Endothelial cell of umbilical vein (primary cell): ENCODE data around the gene BUB1B.

ENCODE experiments used
- GATA2 ChIP-seq: IDR thresholded peaks from 2 replicates; pipeline ENCODE4 v1.7.0; 2011; ENCODE audit warnings: low read depth, mild to moderate bottlenecking, moderate library complexity, mixed read lengths, low read length; ENCODE audit not compliant: insufficient read length, insufficient read depth
- POLR2A ChIP-seq: IDR thresholded peaks from 2 replicates; pipeline ENCODE4 v1.6.1; 2012; ENCODE audit warnings: low read depth, mild to moderate bottlenecking, control low read depth, low read length
- TF ChIP-seq, protein P1 (sequence below), 2 donors: IDR thresholded peaks; 1 replicate in 1 of 2; 2 replicates in 1 of 2; pipeline ENCODE4 v1.5.1; 2011; ENCODE audit warnings: low read length in 2 of 2, mild to moderate bottlenecking in 2 of 2, moderate library complexity in 2 of 2, control low read depth in 1 of 2, inconsistent platforms in 1 of 2, low read depth in 1 of 2; ENCODE audit not compliant: insufficient read depth in 1 of 2; ENCODE audit errors: extremely low read depth in 1 of 2

DNA sequence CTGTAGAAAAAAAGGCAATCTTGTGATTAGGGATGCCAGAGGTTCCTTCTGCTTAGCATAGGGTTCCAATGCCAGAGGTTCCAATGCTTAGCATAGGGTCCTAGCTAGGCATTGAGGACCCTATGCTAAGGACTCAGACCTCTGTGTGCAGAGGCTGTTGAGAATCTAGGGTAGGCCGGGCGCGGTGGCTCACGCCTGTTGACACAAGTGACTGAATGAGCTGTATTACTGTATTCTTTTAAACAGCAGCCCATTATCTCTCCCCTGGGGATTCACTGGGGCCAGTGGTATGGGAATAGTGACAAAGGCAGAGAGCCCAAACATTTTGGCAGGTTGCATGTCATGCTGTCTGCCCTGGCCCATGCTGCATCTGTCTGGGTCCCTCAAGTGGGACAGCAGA is 94.2 kb downstream of the BUB1B start:
- TF ChIP-seq POLR2A (no peak), GATA2 (no peak)
- TF ChIP-seq, protein P1, sequence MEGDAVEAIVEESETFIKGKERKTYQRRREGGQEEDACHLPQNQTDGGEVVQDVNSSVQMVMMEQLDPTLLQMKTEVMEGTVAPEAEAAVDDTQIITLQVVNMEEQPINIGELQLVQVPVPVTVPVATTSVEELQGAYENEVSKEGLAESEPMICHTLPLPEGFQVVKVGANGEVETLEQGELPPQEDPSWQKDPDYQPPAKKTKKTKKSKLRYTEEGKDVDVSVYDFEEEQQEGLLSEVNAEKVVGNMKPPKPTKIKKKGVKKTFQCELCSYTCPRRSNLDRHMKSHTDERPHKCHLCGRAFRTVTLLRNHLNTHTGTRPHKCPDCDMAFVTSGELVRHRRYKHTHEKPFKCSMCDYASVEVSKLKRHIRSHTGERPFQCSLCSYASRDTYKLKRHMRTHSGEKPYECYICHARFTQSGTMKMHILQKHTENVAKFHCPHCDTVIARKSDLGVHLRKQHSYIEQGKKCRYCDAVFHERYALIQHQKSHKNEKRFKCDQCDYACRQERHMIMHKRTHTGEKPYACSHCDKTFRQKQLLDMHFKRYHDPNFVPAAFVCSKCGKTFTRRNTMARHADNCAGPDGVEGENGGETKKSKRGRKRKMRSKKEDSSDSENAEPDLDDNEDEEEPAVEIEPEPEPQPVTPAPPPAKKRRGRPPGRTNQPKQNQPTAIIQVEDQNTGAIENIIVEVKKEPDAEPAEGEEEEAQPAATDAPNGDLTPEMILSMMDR (IDR thresholded peaks at IDR 0.05; ENCODE audit: extremely low read depth in 1 of 2, insufficient read depth in 1 of 2, low read depth in 1 of 2, low read length in 2 of 2) = no peak
